IPS-11a (cell line): ENCODE results near the gene COL18A1.

Source experiments
- H3K4me3 ChIP-seq: one replicate; pipeline ENCODE4 v1.5.1; 2013; ENCODE audit warnings: low read depth, low read length, control low read depth

COL18A1 gene

GRCh38 chr21:45487891-45488600 lies 83.1 kb downstream of the COL18A1 start:
- no peak overlapping the region for H3K4me3 ChIP-seq

DNA sequence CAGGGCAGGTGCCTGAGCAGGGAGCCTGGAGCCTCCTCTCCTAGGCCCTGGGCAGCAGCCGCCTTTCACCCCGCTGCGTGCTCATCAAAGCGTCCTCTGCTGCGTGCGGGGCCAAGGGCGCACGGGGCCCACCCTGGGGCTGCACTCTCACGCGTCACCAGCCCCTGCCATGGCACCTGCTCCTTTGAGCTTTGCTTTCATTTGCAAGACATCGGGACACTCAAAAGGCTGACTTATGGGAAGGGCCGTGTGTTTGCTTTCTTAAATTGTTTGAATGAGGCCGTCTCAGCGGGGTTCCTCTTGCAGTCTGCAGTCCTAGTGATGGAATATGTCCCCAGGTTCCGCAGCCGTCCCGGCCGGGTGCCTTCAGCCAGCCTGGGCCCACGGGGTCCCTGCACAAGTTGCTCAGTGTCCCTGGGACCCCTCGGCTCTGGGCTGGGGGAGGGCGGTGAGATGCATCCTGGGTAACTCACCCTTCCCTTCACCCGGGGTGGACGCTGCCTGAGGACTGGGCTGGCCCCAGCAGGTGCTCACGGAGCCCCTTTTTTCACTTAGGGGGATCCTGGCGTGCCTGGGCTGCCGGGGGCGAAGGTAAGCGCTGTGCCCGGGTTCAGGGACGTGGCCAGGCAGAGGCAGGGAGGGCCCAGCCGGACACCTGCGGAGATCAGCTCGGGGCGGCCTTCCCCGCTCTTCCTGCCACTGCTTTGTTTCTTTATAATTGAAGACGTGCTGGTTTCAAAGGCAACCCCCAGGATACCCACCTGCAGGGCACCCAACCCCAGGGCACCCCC lies 84.2 kb downstream of the COL18A1 start:
- H3K4me3 ChIP-seq = no peak overlapping the region

DNA sequence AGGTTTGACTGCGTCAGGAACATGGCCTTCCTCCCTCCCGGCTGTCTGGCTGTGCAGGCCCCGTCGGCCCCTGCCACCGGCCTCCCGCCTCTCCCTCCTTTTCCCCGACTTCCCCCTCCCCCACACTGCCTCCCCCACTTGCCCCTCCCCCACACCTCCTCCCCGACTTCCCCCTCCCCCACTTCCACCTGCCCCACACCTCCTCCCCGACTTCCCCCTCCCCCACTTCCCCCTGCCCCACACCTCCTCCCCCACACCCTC lies 84.7 kb downstream of the COL18A1 start:
- H3K4me3 ChIP-seq = no peak overlapping the region

DNA sequence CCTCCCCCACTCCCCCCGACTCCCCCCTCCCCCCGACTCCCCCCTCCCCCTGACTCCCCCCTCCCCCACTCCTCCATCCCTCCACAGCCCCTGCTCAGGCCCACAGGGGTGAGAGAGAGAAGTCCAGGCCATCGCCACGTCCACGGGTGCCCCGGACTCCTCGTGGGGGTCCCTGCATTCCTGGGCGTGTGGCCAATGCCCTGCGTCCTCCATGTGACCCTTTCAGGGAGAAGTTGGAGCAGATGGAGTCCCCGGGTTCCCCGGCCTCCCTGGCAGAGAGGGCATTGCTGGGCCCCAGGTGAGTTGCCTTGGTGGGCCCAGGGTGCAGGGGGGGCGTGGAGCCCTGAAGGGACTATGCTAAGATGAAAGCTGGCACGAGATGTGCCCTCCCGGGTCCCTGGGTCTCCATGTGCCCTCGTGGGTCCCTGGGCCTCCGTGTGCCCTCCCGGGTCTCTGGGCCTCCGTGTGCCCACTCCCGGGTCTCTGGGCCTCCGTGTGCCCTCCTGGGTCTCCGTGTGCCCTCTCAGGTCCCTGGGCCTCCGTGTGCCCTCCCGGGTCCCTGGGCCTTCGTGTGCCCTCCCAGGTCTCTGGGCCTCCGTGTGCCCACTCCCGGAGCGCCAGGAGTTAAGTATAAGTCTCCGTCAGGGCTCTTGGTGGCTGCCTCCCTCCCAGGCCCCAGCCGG lies 85.2 kb downstream of the COL18A1 start:
- H3K4me3 ChIP-seq = no peak overlapping the region

DNA sequence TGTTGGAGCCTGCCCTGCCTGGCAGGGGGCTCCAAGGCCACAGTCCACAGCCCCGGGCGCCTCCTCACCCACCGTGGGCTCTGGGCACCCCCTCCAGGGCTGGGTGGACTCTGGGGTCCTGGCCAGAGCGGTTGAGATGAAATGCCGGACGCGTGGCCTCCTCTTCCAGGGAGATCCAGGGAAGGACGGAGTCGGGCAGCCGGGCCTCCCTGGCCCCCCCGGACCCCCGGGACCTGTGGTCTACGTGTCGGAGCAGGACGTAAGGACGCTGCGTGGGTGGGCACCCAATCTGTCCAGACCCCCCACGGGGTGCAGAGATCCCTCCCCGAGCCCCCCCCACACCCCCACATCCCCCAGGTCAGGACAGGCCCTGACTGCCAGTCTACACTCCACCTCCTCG lies 86.1 kb downstream of the COL18A1 start:
- no peak overlapping the region for H3K4me3 ChIP-seq

DNA sequence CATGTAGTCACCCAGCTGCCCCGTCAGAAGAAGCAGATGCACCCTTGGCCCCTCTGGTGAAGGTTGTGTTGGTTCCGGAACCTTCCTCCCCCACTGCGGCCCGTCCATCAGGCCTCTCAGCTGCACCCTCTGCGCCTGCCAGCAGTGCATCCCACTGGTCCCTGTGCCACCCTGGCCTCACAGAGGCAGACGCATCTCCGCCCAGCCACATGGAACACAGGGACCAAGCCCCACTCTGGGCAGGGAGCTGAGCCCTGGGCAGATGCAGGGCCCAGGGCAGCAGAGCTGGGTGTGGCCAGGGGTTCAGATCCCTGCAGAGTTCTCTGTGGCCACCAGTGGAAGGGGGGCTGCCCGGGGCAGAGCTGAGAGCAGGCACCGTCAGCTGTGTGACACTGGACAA lies 86.7 kb downstream of the COL18A1 start:
- H3K4me3 ChIP-seq = no peak overlapping the region

GRCh38 chr21:45492765-45493164 lies 87.8 kb downstream of the COL18A1 start:
- no peak overlapping the region for H3K4me3 ChIP-seq

GRCh38 chr21:45493401-45494001 lies 88.5 kb downstream of the COL18A1 start:
- H3K4me3 ChIP-seq = no peak overlapping the region

- no peak overlapping the region for H3K4me3 ChIP-seq
Measured at GRCh38 chr21:45494135-45494850, 89.3 kb downstream of the COL18A1 start.

DNA sequence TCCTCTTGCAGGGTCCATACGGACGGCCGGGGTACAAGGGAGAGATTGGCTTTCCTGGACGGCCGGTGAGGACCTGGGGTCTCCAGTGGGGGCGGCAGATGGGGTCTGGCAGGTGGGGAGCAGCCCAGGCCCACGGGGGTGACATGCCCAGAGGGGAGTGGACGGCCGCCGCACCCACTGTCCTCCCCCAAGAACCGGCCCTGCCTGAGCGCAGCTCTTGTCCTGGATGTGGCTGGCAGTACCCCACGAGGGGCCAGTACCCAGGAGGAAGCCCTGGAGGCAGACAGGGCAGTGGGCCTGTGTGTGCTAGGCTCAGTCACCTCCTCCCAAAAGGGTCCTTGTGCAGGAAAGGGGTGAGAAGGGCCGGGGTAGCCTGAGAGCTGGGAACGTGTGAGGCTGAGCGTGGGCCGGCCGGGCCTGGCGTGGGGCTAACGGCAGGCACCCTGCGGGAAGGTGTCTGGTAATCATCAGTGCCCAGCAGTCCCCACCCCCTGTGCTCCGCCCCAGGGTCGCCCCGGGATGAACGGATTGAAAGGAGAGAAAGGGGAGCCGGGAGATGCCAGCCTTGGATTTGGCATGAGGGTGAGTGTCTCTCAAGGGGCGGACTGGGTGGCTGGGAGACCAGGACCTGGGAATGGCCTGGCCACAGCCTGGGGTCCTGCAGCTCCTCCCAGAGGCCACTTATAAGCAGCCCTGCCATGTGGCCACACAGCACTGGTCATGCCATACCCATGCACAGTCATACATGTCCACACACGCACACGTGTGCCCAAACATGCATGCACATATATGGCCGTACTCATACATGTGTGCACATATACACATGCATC lies 90.1 kb downstream of the COL18A1 start:
- no peak overlapping the region for H3K4me3 ChIP-seq

GRCh38 chr21:45496151-45496967 lies 91.4 kb downstream of the COL18A1 start:
- no peak overlapping the region for H3K4me3 ChIP-seq

GRCh38 chr21:45496968-45497845 lies 92.2 kb downstream of the COL18A1 start:
- H3K4me3 ChIP-seq = no peak overlapping the region

GRCh38 chr21:45497846-45498645 lies 93.1 kb downstream of the COL18A1 start:
- no peak overlapping the region for H3K4me3 ChIP-seq

GRCh38 chr21:45498646-45499000 lies 93.7 kb downstream of the COL18A1 start:
- H3K4me3 ChIP-seq = no peak overlapping the region

DNA sequence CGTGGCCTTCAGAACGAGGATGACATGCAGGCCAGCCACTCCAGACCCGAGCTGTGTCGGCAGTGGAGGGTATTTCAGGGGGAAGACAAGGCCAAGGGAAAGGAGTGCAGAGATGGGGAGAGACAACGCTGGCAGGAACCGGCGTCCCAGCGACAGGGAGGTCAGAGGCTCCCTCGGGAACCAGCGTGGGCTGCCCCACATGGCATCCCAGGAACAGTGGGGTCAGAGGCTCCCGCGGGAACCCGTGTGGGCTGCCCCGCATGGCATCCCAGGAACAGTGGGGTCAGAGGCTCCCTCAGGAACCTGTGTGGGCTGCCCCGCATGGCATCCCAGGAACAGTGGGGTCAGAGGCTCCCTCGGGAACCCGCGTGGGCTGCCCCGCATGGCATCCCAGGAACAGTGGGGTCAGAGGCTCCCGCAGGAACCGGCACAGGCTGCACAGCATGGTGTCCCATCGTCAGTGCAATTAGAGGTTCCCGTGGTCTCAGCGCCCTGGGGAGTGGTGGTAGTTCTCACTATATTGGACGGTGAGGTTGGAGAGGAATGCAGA lies 94.3 kb downstream of the COL18A1 start:
- no peak overlapping the region for H3K4me3 ChIP-seq

GRCh38 chr21:45499970-45500577 lies 95.1 kb downstream of the COL18A1 start:
- H3K4me3 ChIP-seq = no peak overlapping the region
